HFFc6 (cell line): Measurements from ENCODE around the gene PYGL. TPM values are rescaled to one million over a fixed set of nuclear protein-coding genes. Genes with fewer than 3 reads are reported as not detected.
A peak's percentile ranks its signal among the peaks of the same experiment; 100 is the strongest.
"Not testable (repeated sequence)": the region's sequence is repeated elsewhere in the genome, so short reads cannot be mapped to it uniquely, and the experiment has no call there.

Experiments used
- DNase-seq: peaks from one replicate; pipeline ENCODE4 v3.0.0-alpha.2; 2018
- H3K27ac Mint-ChIP-seq: 2 replicates; pipeline ENCODE4 v1.8.0; 2020; ENCODE audit warnings: mild to moderate bottlenecking, mixed read lengths
- H3K27me3 Mint-ChIP-seq: 2 replicates; pipeline ENCODE4 v1.8.0; 2021; ENCODE audit warnings: mild to moderate bottlenecking, moderate library complexity, mixed read lengths; ENCODE audit not compliant: insufficient read depth
- H3K36me3 Mint-ChIP-seq: 2 replicates; pipeline ENCODE4 v1.8.0; 2021; ENCODE audit warnings: low read depth, mixed read lengths
- H3K4me1 Mint-ChIP-seq: 2 replicates; pipeline ENCODE4 v1.8.0; 2020; ENCODE audit warnings: low read depth, mixed read lengths
- H3K4me3 Mint-ChIP-seq: 2 replicates; pipeline ENCODE4 v1.8.0; 2020; ENCODE audit warnings: mild to moderate bottlenecking, moderate library complexity, mixed read lengths
- H3K9me3 Mint-ChIP-seq: 2 replicates; pipeline ENCODE4 v1.8.0; 2020; ENCODE audit warnings: mild to moderate bottlenecking, mixed read lengths
- CTCF ChIP-seq: fragments of 200-600 bp; sonication (generic); IDR thresholded peaks from 2 replicates; pipeline ENCODE4 v1.5.0; 2021; ENCODE audit warnings: antibody characterized with exemption, mild to moderate bottlenecking
- total RNA-seq, 6 experiments: library from RNA; stranded (reverse); fragmentation: NEBNext Ultra II Directional; extraction: Animal tissue kit (Norgen Biotek cat#: 25700); gene quantifications; 2 replicates in 1 of 6; 3 replicates in 5 of 6; pipeline ENCODE4 v1.2.3, GENCODE V29; 2021

PYGL gene
- total RNA-seq, 6 experiments from 2014 or later: 28.8 to 41.8 (median 30.6) TPM

- peaks cover 50% of the 10 kb centered on the region for H3K4me1 Mint-ChIP-seq
- no peaks in the 10 kb centered on the region for H3K27me3 Mint-ChIP-seq
- peak overlapping the region; percentile 91 for H3K4me3 Mint-ChIP-seq
- H3K36me3 Mint-ChIP-seq: peaks cover 11% of the 10 kb centered on the region; the same call in 1 of the 2 replicates
- peak overlapping the region; percentile 75 for H3K27ac Mint-ChIP-seq
- no peak for TF ChIP-seq CTCF
- no peaks in the 10 kb centered on the region for H3K9me3 Mint-ChIP-seq
- DNase-seq: no peak
These were observed 547 bp upstream of the PYGL start for GRCh38 chr14:50944647-50945413.

- H3K27me3 Mint-ChIP-seq: no peaks in the 10 kb centered on the region
- H3K9me3 Mint-ChIP-seq: no peaks in the 10 kb centered on the region
- H3K36me3 Mint-ChIP-seq: peaks cover 11% of the 10 kb centered on the region; the same call in 1 of the 2 replicates
- no peak for DNase-seq
- H3K4me3 Mint-ChIP-seq: peak overlapping the region; percentile 87
- no peak for TF ChIP-seq CTCF
- peaks cover 55% of the 10 kb centered on the region for H3K4me1 Mint-ChIP-seq
- H3K27ac Mint-ChIP-seq: peak overlapping the region; percentile 15; the same call in 1 of the 2 replicates
These were observed 881 bp downstream of the PYGL start for GRCh38 chr14:50943261-50943942.

DNA sequence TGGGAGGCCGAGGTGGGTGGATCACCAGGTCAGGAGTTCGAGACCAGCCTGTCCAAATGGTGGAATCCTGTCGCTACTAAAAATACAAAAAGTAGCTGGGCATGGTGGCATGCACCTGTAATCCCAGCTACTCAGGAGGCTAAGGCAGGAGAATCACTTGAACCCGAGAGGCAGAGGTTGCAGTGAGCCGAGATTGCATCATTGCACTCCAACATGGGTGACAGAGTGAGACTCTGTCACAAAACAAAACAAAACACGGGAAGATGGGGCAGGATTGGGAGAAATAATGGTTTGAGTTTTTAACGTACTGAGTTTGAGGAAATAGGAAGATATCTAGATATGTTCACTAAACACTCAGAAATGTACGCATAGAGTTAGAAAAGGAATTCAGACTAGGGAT is 2.6 kb downstream of the PYGL start:
- Mint-ChIP-seq H3K36me3 (peaks cover 11% of the 10 kb centered on the region; the same call in 1 of the 2 replicates), H3K4me1 (peaks cover 61% of the 10 kb centered on the region)
- DNase-seq, H3K4me3 Mint-ChIP-seq, H3K9me3 Mint-ChIP-seq, H3K27me3 Mint-ChIP-seq, H3K27ac Mint-ChIP-seq: not testable (repeated sequence)

- no peak overlapping the region for H3K27ac Mint-ChIP-seq
These were observed 3.1 kb downstream of the PYGL start for GRCh38 chr14:50941151-50941550.

GRCh38 chr14:50937800-50938199 is 6.5 kb downstream of the PYGL start:
- peaks cover 67% of the 10 kb centered on the region for H3K4me1 Mint-ChIP-seq
- no peaks in the 10 kb centered on the region for H3K9me3 Mint-ChIP-seq
- H3K4me3 Mint-ChIP-seq: no peak overlapping the region
- no peak for TF ChIP-seq CTCF
- peaks cover 2% of the 10 kb centered on the region; the same call in 1 of the 2 replicates for H3K27me3 Mint-ChIP-seq
- H3K36me3 Mint-ChIP-seq: peaks cover 26% of the 10 kb centered on the region
- DNase-seq: no peak
- peak overlapping the region; percentile 42 for H3K27ac Mint-ChIP-seq

More at GRCh38 chr14:50941151-50941550, 3.1 kb downstream of the PYGL start:
- Mint-ChIP-seq H3K4me3 (no peak overlapping the region; the same call in 1 of the 2 replicates), H3K36me3 (peaks cover 11% of the 10 kb centered on the region; the same call in 1 of the 2 replicates), H3K27me3 (no peaks in the 10 kb centered on the region), H3K4me1 (peaks cover 64% of the 10 kb centered on the region), H3K9me3 (no peaks in the 10 kb centered on the region)
- DNase-seq: peak; percentile 86
- TF ChIP-seq CTCF: no peak

- no peak for TF ChIP-seq CTCF
- Mint-ChIP-seq H3K27ac (peak overlapping the region; percentile 42), H3K9me3 (no peaks in the 10 kb centered on the region), H3K36me3 (peaks cover 26% of the 10 kb centered on the region), H3K27me3 (peaks cover 2% of the 10 kb centered on the region; the same call in 1 of the 2 replicates), H3K4me1 (peaks cover 72% of the 10 kb centered on the region), H3K4me3 (no peak overlapping the region)
- peak; percentile 75 for DNase-seq
These were observed 7.0 kb downstream of the PYGL start for GRCh38 chr14:50937325-50937724.
